Stimulated activated CD4-positive, alpha-beta T cell treated with anti-CD3 and anti-CD28 coated beads, Interleukin-1b, Interleukin-23, amount 100 ng/mL, for 4 hours (primary cell): ENCODE results near the gene PIP4K2B.

Experiments used
- DNase-seq, 2 donors: peaks; one replicate each; pipeline ENCODE4 v3.0.0-alpha.2; 2020; ENCODE audit warnings: low read depth in 2 of 2

Gene PIP4K2B

DNA sequence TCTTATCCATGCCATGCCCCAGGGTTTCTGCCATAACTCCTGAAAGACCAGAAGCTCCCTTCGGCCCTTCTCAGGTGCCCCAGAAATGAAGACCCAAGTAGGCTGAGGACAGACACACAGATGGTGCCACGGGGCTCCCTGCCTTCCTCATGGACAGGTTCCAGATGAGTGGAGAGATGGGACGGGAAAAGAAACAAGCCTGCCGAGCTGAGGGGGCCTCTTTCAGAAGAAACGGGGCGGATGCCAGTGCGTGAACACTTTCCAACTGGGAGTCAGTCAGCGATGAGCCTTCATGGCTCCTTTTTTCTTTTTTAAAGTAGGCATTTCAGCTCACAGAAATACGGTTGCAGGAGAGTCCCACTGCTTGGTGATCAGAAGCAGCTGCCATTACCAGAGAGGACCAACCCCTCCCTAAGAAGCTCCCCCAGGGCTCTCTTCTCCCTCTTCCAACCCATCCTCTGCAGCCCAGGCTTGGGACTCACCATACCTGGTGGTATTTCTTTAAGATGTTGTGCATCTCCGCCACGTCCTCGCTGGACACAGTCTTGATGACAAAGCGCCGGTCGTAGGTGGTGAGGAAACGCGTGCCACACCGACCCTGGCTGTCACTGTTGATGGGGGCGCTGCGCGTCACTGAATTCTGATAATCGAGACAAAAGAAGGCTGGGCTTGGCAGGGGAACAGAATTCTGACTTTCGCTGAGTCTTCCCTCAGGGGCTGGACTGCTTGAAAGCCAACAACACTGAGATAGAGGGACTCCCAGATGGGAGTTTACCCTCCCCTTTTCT is 19.2 kb downstream of the PIP4K2B start:
- DNase-seq = no peak

DNA sequence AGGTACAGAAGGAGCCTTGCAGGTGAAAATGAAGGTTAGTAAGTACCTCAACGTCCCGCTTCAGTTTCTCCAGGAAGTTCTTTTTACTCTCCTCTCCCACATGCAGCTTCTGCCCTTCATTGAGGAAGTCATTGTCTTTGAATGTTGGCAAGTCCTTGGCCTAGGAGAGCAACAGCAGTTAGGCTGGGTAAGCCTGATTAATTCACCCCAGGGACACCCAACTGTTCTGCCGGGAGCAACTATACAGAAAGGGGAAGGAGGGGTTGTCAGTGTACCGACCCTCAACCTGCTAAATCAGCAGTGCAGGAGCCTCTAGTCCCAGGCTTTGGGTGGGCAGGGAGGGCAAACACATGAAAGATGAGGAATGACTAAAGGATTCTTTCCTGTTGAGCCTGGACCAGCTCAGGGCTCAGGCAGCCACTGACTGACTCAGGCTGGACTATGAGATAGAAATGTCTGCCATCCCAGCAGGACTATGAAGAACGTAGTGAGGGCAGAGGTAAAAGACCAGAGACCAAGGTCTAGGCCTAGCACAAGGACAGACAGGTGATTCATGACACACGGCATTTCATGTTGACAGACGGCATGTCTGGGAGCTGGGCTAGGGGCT is 21.6 kb downstream of the PIP4K2B start:
- DNase-seq = no peak

DNA sequence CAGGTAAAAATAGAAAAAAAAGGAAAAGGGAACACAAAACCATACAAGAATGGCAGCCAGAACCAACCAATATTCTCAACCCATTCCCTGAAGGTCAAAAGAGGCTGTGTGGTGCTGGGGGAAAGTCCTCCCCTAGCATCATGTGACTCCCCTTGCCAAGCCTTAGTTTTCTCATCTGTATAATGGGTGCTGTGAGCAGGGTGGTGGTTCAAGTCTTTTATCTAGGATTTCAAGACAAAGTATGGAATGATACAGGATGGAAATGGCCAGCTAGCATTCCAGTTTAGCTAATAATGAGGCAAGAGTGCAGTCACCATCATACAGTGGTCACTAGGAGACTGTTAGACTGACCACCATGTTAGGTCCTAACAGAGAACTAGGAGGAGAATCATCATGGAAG is 26.1 kb downstream of the PIP4K2B start:
- DNase-seq = no peak

DNA sequence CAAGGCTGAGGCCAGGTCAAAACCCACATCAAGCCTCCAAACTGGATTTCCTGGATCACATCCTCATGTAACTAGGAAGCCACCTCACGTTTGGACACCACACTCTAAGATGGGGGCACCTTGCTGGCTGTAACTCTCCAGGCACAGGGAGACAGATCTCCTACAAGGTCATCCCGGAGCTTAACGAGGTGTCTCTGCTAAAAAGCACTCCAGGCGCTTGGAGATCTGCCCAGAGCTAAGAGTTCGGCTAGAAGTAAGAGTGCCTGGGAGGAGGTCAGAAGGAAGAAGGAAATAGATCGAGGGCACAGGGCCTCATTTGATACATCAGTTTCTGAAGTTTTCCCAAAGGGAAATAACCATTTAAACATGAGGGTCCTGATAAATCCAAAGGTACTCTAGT is 30.9 kb downstream of the PIP4K2B start:
- no peak for DNase-seq

DNA sequence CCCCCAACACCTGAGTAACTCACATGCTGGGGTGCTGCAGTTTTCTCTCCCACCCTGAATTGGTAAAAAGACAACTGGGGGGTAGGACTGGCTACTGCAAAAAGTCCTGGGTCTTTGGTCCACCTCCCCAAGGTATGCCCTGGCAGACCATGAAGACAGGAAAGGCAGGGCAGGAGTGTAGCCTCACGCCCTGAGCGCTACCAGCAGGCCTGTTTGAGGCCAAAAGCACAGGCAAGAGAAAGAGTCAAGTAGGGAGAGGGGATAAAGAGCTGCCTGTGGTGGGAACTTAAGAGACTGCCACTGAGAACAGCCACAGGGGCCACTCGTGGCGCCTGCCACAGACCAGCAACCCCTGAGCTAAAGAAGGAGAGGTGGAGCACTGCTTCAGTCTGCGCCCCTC is 33.0 kb downstream of the PIP4K2B start:
- no peak for DNase-seq

DNA sequence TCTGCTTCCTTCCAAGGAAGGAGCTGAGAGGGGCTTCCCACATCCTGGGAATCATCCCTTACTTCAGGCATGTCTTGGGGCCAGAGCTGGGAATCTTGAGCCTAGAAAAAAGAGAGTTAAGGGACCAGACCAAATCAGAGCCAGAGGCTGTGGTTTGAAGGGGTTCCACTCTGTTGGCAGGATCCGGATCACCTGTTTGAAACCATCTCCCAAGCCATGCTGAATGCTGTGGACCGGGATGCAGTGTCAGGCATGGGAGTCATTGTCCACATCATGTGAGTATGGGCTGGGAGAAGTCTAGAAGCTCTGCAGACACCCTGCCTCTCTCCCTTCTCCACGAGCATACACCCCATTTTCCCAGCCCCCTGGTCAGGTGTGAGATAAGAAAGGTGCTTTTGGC is 37.1 kb downstream of the PIP4K2B start:
- DNase-seq = no peak

DNA sequence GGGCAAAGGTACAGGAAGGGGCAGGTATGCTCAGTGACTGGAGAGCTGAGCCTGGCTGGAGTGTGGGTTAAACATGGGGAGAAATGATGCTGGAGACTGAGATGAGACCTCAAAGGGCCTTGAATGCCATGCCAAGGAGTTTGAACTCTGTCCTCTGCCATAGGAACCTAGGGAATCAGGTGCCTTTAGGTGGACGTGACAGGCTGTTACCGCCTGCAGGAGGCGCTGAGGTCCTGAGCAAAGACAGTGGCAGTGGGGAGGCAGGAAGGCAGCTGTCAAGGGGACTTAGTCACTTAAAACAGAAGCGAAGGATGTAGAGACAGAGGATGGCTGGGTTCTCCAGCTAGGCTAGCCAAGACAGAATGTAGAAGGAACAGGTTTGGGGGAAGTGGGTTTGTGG is 37.7 kb downstream of the PIP4K2B start:
- DNase-seq = no peak

DNA sequence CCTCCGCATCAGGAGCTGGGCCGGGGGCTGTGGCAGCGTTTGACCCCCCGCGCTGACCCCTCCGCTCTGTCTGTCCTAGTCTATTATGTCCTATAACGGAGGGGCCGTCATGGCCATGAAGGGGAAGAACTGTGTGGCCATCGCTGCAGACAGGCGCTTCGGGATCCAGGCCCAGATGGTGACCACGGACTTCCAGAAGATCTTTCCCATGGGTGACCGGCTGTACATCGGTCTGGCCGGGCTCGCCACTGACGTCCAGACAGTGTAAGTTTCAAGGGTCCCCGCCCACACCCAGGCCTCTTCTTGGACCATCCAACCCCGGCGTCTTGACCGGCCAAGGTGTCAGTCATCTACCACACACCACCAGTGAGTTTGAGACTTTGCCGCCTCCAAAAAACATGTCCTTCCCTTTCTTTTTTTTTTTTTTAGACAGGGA is 46.3 kb downstream of the PIP4K2B start:
- no peak for DNase-seq

DNA sequence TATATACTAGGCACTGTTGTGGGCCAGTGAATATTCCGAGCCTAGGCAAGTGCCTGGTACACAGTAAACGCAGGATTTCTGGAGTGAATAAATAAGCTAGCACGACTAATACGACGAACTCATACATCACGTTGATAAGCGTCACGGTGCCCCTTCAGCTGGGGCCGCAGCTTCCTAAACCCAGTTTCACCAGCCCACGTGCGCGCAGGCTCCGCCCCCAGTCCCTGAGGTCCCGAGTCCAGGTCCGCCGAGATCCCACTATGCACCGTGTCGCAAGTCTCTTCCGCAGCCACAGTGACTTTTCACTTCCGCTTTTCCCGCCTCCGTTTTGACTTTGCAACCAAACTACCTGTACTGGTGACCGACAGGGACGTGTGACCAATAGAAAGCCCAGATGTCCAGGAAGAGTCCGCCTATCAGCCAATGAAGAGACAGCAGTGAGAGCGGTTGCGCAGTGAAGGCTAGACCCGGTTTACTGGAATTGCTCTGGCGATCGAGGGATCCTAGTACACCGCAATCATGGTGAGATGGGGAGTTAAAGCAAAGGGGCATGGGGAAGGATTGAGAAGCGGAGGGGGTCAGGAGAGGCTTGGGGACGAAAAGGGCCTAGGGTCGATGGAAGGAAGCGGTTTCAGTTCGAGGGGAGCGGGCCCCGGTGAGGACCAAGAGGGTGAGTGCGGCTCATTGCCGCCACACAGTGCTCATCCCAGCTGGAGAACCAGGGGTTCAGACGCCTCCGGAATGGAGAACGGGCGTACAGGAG is 46.9 kb downstream of the PIP4K2B start, which contains the start of gene PSMB3:
TSS of gene PSMB3 (plus strand) at position 434 of the 763 bp plus-strand sequence. CDS start at position 520, 86 bp downstream.
- peak; percentile 93 for DNase-seq

DNA sequence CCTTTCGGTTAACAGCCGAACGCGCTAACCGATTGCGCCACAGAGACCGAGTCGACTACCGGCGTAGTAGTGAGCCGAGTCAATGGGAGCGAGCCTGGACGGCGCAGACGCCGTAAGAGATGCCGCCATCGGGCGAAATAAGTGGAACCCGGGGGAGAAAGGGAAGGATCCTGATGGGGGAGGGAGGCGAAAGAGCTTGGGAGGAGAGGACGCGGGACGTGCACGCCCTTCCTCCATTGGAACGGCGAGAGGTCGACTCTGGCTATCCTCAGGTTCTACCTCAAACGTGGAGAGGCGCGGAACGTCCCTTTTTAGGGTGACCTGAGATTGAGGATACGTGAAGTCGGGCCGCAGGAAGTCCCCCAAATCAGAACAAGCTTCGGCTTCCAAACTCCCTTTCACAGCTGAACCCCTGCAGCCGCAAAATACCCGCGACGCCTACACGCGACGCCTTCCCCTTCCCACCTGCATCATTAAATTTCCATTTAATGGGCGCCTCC is 47.5 kb downstream of the PIP4K2B start:
- peak; percentile 81 for DNase-seq

DNA sequence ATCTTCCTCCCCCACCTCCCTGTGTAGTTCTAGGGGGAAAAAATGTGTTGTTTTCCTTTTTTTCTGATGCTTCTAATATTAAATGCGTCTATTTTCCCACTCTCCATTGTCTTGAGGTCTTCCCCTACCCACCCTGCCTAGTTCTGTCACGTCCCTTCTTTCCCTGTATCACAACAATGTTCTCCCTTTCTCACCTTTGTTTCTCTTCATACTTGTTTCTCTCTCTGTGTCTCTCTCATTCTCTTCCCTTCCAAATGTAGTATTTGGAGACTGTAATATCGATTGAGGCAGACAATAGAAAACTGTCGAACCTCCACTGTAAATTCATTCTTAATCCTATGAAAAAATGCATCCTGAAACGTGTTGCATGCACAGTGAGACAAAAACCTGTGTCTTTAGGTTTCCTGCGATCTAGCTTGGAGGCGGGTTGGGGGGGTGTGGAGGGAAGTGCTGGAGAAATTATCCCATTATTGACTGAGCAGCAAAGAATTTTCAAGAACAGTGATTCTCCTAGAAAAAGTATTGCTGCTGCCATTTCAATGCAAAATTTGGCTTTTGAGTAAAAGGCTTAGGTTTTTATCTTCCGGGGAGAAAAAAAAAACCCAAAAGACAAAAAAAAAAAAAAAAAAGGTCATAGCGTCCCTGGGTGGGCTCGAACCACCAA is 48.1 kb downstream of the PIP4K2B start:
- no peak for DNase-seq

DNA sequence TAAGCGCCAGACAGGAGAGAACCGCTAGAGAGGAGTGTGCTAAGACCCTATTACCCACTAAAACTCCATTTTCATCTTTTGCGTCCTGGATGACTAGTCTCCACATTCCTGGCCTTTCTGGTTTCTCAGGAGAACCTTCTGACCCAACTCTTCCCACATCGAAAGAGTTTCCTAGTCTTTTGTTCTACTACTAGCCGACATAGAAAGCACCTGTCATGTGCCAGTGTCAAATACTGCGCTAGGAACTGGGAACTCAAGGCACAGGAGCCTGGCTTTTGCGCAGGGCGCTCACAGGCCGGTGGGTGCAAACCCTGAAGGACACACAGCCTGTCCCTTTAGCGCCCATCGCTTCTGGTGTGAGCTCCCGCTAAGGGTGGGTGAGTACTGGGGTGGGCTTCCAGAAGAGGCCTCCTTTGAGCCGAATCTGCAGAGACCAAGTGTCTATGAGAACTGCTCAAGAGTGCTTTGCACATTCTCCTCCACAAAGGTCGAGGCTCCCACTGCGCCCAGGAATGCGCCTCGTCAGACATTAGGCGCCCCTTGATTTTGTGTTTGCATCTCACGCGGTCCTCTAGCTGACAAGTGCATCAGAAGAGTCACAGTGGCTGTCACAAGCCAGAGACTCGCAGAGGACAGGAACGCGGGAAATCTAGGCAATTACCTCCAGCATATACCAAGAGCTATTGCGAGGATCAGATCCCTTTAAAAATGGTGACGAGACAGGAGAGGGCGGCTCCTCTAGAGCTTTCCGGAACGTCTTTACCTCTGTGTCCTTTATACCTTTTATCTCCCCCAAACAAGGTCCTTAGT is 48.8 kb downstream of the PIP4K2B start:
- DNase-seq = no peak

DNA sequence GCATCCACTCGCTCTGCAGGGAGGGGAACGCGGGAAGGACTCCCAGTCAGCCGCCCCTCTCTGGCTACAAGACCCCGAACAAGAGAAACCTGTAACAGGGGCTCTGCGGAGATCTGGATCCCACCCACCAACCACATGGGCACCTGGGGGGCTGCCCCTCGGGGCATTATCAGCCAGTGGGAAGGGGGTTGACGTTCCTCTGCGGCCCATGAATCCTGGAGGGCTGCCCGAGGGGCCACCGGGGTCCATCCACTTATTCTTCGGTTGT is 49.4 kb downstream of the PIP4K2B start:
- DNase-seq = no peak

DNA sequence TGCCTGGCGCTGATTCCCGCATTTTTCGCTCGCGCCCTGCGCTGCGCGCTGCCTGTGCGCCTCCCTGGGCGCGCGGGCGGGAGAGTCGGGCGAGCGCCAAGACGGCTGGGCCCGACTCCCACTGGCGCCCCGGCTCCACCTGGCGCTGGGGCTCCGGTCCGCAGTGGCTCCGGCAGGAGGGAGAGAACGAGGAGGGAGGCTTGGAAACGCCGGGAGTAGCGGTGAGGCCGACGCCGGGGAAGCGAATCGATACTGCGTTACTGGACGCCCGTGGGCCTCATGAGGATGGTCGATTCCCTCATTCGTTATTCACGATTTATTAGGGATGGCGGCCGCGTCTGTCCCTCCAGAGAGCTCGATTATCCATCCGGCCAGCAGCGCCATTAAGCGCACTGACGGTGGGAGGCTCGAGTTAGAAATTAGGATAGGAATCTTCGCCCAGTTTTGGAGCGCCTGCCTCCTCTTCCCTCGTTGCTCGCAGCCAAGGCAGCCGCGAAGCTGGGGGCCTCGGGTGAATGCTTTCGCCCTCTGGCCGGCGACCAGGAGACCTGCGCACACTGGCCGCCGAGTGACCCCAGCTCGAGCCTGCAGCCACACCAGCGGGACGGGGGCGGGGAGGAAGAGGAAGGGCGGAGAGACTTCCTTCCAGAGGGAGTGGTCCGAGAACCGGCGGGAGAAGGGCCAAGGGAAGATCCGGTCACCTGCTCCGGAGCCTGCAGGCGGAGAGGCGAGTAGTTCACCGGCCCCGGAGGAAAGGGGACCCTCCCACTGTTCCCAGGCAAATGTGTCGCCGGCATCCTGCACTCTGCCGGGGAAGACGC is 49.9 kb downstream of the PIP4K2B start:
- DNase-seq = no peak

DNA sequence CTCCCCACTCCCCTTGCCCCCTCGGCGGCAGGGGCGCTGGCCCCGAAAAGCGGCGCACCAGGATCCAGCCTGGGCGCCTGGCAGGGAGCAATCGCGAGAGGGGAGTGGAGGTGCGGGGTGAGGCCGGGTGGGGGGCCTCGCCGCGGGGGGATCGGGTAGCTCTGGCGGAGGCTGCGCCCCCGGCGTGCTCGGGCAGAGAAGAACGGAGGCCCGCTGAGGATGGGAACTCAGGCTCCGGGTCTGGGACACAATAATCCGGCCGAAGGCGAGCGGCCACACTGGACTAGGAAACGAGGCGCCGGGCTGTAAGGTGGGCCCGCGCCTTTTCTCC is 50.5 kb downstream of the PIP4K2B start:
- no peak for DNase-seq

DNA sequence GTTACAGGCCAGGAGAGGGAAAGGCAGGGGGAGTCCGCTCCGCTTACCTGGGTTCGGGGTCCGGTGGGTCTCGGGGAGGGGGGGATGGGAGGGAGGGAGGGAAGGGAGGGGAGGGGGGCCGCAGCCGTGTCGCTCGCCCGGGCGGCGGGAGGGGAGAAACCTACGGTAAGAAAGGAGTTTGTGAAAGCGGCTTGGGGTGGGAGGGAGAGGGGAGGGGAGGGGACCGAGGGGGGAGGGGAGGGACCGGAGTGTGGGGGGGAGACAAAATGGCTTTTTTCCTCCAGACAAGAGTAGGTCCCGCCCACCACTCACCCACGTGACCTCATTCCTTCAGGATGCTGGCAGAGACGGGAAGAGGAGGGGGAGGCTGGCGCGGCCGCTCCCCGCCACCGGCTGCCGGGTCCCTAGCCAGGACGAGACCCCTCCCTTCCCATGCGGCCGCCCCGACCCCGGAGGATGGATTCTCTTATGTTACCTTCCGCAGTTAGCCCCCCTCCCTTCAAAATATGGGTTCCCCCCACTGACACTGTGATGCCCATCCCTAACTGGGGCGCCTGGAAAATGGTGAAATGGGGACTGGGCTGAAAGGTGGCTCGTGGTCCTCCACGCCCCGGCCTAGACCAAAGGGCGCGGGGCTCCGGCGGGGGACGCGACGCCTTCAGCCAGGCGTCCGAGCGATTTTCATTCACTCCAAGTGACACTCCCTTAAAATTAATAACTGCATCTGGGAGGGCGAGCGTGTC is 51.0 kb downstream of the PIP4K2B start, which contains the start of gene PCGF2:
TSS of gene PCGF2 (minus strand) at position 188 of the 743 bp plus-strand sequence. CDS start 7,934 bp downstream, outside the sequence.
- DNase-seq = no peak

DNA sequence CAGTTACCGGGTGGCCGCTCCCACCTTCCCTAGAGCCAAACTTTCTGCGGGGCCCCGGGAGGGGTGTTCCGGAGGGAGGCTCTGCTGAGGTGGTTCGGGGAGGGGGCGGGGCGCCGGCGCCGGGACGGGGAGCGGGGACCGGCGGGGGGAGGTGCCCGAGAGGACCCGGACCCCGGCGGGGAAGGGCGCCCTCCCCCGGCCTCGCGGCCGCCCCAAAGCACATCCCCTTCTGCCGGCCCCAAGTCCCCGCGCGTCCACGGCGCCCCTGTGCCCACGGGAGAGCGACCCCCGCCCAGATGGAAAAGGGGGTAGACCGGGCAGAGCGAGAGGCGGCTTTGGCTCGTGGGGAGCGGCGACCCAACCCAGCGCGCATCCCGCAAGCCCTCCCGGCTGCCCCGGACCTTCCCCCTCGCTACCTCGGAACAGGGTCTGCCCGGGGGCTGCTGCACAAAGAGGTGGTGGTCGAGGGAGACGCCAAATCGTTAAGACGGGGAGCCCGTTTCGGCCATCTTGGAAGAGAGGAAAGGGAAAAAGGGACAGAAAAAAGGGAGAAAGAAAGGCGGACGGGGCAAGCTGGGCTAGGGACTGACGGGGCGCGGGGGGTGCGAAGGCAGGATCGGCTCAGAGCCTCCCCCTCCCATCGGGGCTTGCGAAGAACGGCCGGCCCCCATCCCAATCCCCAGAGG is 51.8 kb downstream of the PIP4K2B start:
- DNase-seq = no peak

DNA sequence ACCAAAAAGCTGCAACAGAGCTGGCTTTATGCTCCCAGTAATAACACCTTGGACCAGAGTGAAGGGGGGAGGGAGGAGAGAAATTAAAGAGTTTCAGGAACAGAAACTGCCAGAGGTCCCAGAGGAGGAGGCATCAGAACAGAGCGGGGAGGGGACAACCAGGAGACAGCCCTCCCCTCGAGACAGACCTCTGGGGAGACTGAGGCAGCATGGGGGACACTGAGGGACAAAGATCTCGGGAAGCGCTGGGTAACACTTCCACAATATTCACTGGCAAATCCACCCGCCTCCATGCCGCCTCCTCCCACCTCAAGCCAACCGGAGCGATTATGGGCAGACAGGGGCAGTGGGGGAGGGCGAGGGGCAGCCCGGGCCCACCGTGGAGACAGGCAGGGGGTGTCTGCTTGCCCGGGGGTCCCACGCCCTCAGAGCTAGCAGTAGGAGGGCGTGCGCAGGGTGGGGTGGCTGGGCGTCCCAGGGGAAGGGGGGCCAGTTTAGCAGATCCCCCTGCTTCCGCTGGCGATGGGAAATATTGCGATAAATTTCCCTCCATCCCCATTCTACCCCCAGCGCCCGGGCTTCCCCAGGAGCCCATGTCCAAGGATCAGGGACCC is 52.4 kb downstream of the PIP4K2B start:
- no peak for DNase-seq
